H9 (cell line): ENCODE results near the gene MYT1. TPM values are rescaled to one million over a fixed set of nuclear protein-coding genes. Genes with fewer than 3 reads are reported as not detected.

Experiments
- DNase-seq: peaks from one replicate; pipeline ENCODE4 v3.0.0-alpha.2; 2017
- H2AFZ ChIP-seq: one replicate; pipeline ENCODE4 v1.6.1; 2013; ENCODE audit warnings: mild to moderate bottlenecking, low read length, control low read depth, moderate library complexity
- H2AK5ac ChIP-seq: 2 replicates; pipeline ENCODE4 v1.6.1; 2013; ENCODE audit warnings: low read length, control low read depth, mixed read lengths; ENCODE audit not compliant: insufficient read length
- H2BK120ac ChIP-seq: one replicate; pipeline ENCODE4 v1.6.1; 2013; ENCODE audit warnings: low read depth, mild to moderate bottlenecking, low read length, control low read depth, inconsistent platforms; ENCODE audit not compliant: poor library complexity, severe bottlenecking
- H2BK12ac ChIP-seq: 2 replicates; pipeline ENCODE4 v1.6.1; 2013; ENCODE audit warnings: low read length, control low read depth, mixed read lengths, low read depth; ENCODE audit not compliant: insufficient read length
- H2BK15ac ChIP-seq: 2 replicates; pipeline ENCODE4 v1.6.1; 2013; ENCODE audit warnings: low read depth, low read length, control low read depth
- H2BK20ac ChIP-seq: one replicate; pipeline ENCODE4 v1.6.1; 2013; ENCODE audit warnings: low read depth, mild to moderate bottlenecking, low read length, control low read depth, inconsistent platforms; ENCODE audit not compliant: poor library complexity, severe bottlenecking
- H2BK5ac ChIP-seq: 2 replicates; pipeline ENCODE4 v1.6.1; 2013; ENCODE audit warnings: low read length, control low read depth, mixed read lengths; ENCODE audit not compliant: insufficient read length
- H3K14ac ChIP-seq: 2 replicates; pipeline ENCODE4 v1.6.1; 2013; ENCODE audit warnings: low read length, control low read depth; ENCODE audit not compliant: insufficient read depth
- H3K18ac ChIP-seq: 2 replicates; pipeline ENCODE4 v1.6.1; 2013; ENCODE audit warnings: low read depth, mild to moderate bottlenecking, mixed read lengths, low read length, control low read depth; ENCODE audit not compliant: insufficient read length
- H3K23ac ChIP-seq: 2 replicates; pipeline ENCODE4 v1.6.1; 2013; ENCODE audit warnings: low read length, control low read depth, mixed read lengths, low read depth; ENCODE audit not compliant: insufficient read length
- H3K23me2 ChIP-seq: 2 replicates; pipeline ENCODE4 v1.6.1; 2013; ENCODE audit warnings: low read depth, mild to moderate bottlenecking, mixed read lengths, low read length, control low read depth; ENCODE audit not compliant: insufficient read length, poor library complexity, severe bottlenecking
- H3K27ac ChIP-seq: 2 replicates; pipeline ENCODE4 v1.5.1; 2013; ENCODE audit warnings: low read length, control low read depth, mixed read lengths, low read depth; ENCODE audit not compliant: insufficient read length
- H3K27me3 ChIP-seq: 2 replicates; pipeline ENCODE4 v1.6.1; 2013; ENCODE audit warnings: low read length, control low read depth, inconsistent platforms; ENCODE audit not compliant: insufficient read depth
- H3K4ac ChIP-seq: 2 replicates; pipeline ENCODE4 v1.6.1; 2013; ENCODE audit warnings: low read depth, mild to moderate bottlenecking, control low read depth, inconsistent platforms, low read length, moderate library complexity
- H3K4me1 ChIP-seq: 2 replicates; pipeline ENCODE4 v1.6.1; 2013; ENCODE audit warnings: low read length, control low read depth, inconsistent platforms; ENCODE audit not compliant: insufficient read depth
- H3K4me2 ChIP-seq: 2 replicates; pipeline ENCODE4 v1.6.1; 2013; ENCODE audit warnings: low read length, control low read depth, mixed read lengths; ENCODE audit not compliant: insufficient read length, insufficient read depth
- H3K56ac ChIP-seq: 2 replicates; pipeline ENCODE4 v1.6.1; 2013; ENCODE audit warnings: low read depth, mild to moderate bottlenecking, mixed read lengths, low read length, control low read depth; ENCODE audit not compliant: insufficient read length
- H3K79me1 ChIP-seq: 2 replicates; pipeline ENCODE4 v1.6.1; 2013; ENCODE audit warnings: low read depth, mild to moderate bottlenecking, moderate library complexity, low read length, control low read depth, inconsistent platforms; ENCODE audit not compliant: insufficient read depth, poor library complexity, severe bottlenecking
- H3K79me2 ChIP-seq: 2 replicates; pipeline ENCODE4 v1.6.1; 2013; ENCODE audit warnings: low read length, control low read depth, inconsistent platforms; ENCODE audit not compliant: insufficient read depth
- H3K9ac ChIP-seq: 2 replicates; pipeline ENCODE4 v1.6.1; 2013; ENCODE audit warnings: low read length, control low read depth, mixed read lengths; ENCODE audit not compliant: insufficient read length; ENCODE audit errors: extremely low read depth
- H3K9me3 ChIP-seq: one replicate; pipeline ENCODE4 v1.6.1; 2013; ENCODE audit warnings: low read depth, low read length, inconsistent platforms; ENCODE audit not compliant: control insufficient read depth
- H3T11ph ChIP-seq: one replicate; pipeline ENCODE4 v1.6.1; 2013; ENCODE audit warnings: mild to moderate bottlenecking, low read length, control low read depth, inconsistent platforms
- H4K20me1 ChIP-seq: one replicate; pipeline ENCODE4 v1.6.1; 2013; ENCODE audit not compliant: control insufficient read depth, insufficient read length, insufficient read depth
- H4K5ac ChIP-seq: 2 replicates; pipeline ENCODE4 v1.6.1; 2013; ENCODE audit warnings: low read depth, mild to moderate bottlenecking, mixed read lengths, low read length, control low read depth; ENCODE audit not compliant: insufficient read length
- H4K8ac ChIP-seq: replicated peaks from 2 replicates; pipeline ENCODE4 v1.6.1; 2013; ENCODE audit warnings: low read length, control low read depth, mixed read lengths, low read depth; ENCODE audit not compliant: insufficient read length
- H4K91ac ChIP-seq: 2 replicates; pipeline ENCODE4 v1.6.1; 2013; ENCODE audit warnings: low read depth, mild to moderate bottlenecking, moderate library complexity, mixed read lengths, low read length, control low read depth; ENCODE audit not compliant: insufficient read length
- H3K27ac Mint-ChIP-seq, 3 experiments: 2 replicates in 2 of 3; 3 replicates in 1 of 3; pipeline ENCODE4 v1.8.0; 2020 to 2021; ENCODE audit warnings: mixed read lengths in 3 of 3, mild to moderate bottlenecking in 1 of 3, moderate library complexity in 1 of 3
- H3K27me3 Mint-ChIP-seq: 2 replicates; pipeline ENCODE4 v1.8.0; 2021; ENCODE audit warnings: low read depth, mild to moderate bottlenecking, moderate library complexity, mixed read lengths
- H3K36me3 Mint-ChIP-seq, 3 experiments: 2 replicates in 2 of 3; 3 replicates in 1 of 3; pipeline ENCODE4 v1.8.0; 2020 to 2021; ENCODE audit warnings: low read depth in 3 of 3, mixed read lengths in 3 of 3; ENCODE audit not compliant: insufficient read depth in 1 of 3
- H3K4me1 Mint-ChIP-seq, 2 experiments: 2 replicates each; pipeline ENCODE4 v1.8.0; 2020; ENCODE audit warnings: mixed read lengths in 2 of 2
- H3K4me3 Mint-ChIP-seq, 2 experiments: 2 replicates in 1 of 2; 3 replicates in 1 of 2; pipeline ENCODE4 v1.8.0; 2020 to 2021; ENCODE audit warnings: mild to moderate bottlenecking in 2 of 2, mixed read lengths in 2 of 2, moderate library complexity in 1 of 2
- H3K9me3 Mint-ChIP-seq, 2 experiments: 2 replicates in 1 of 2; 3 replicates in 1 of 2; pipeline ENCODE4 v1.8.0; 2020; ENCODE audit warnings: mild to moderate bottlenecking in 2 of 2, mixed read lengths in 2 of 2, moderate library complexity in 1 of 2
- CTCF ChIP-seq: fragments of 200-600 bp; sonication (generic); conservative IDR thresholded peaks from 3 replicates; pipeline ENCODE4 v1.8.0; 2021; ENCODE audit warnings: antibody characterized with exemption, mild to moderate bottlenecking
- WGBS: extraction: QIAGEN DNeasy Blood & Tissue Kit; methylation state at CpG from one replicate; pipeline ENCODE4 v1.1.7; 2013; ENCODE audit warnings: missing lambda C conversion rate, low lambda C conversion rate, mixed read lengths; ENCODE audit not compliant: insufficient read length; ENCODE audit errors: extremely low coverage; 5-methylcytosine and 5-hydroxymethylcytosine counted together
- total RNA-seq: library from RNA; stranded (reverse); gene quantifications from 2 replicates; pipeline ENCODE4 v1.2.1, GENCODE V29; 2021

Gene MYT1
- total RNA-seq, 1 experiment from 2014 or later = 0.79 TPM

GRCh38 chr20:64233725-64234124, 69.5 kb downstream of the MYT1 start:
- no CpG with 5 or more reads among the region's 5 CpGs for WGBS
- peak overlapping the region in 1 of 3 experiments; percentile 36; a peak in 1 of 7 replicates for H3K27ac Mint-ChIP-seq
- Histone ChIP-seq H2BK5ac (no peak overlapping the region), H3K79me2 (no peaks in the 10 kb centered on the region), H3K4me2 (no peak overlapping the region), H2BK20ac (no peak overlapping the region), H3K27me3 (no peaks in the 10 kb centered on the region), H3K14ac (no peak overlapping the region), H4K20me1 (no peaks in the 10 kb centered on the region), H3K18ac (no peak overlapping the region), H4K91ac (no peak overlapping the region), H2AK5ac (no peak overlapping the region), H3T11ph (no peak overlapping the region), H2BK15ac (no peak overlapping the region), H2AFZ (no peak overlapping the region), H3K9me3 (no peaks in the 10 kb centered on the region), H3K27ac (no peak overlapping the region), H4K8ac (no peak overlapping the region), H3K79me1 (no peaks in the 10 kb centered on the region), H2BK12ac (no peak overlapping the region), H3K23ac (no peak overlapping the region), H4K5ac (no peak overlapping the region), H2BK120ac (no peak overlapping the region), H3K4me1 (no peaks in the 10 kb centered on the region), H3K9ac (no peak overlapping the region), H3K56ac (no peak overlapping the region), H3K4ac (no peak overlapping the region), H3K23me2 (no peaks in the 10 kb centered on the region)
- H3K36me3 Mint-ChIP-seq = peaks cover 0 to 26% (median 8%) of the 10 kb centered on the region in 3 experiments; a peak in 3 of 7 replicates
- H3K9me3 Mint-ChIP-seq = peaks cover 26 to 30% of the 10 kb centered on the region in 2 experiments
- no peak overlapping the region for H3K4me3 Mint-ChIP-seq
- H3K4me1 Mint-ChIP-seq = peaks cover 0 to 7% of the 10 kb centered on the region in 2 experiments; a peak in 1 of 4 replicates
- TF ChIP-seq CTCF = no peak
- no peak for DNase-seq
- peaks cover 8% of the 10 kb centered on the region for H3K27me3 Mint-ChIP-seq
